ENCODE results near the gene NHS.

Gene NHS

DNA sequence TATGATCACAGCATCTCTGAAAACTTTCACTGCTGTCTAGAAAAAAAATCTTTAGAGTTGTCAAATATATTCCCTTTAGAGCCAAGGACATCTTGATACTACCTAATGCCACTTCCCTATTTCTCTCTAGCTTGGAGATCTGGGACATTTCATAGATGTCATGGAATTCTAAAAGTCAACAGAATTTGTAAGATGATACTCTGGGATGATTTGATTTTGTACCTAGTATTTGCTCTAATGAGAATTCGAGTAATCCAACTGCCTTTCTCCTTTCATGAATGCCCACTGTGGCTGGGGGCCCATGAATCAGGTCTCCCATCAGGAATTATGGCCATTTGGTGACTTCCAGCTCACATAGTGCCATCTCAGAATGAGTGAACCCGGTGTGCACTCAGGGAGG, 73.2 kb downstream of the NHS start:
- DNase-seq (ENCODE audit: low read depth) = no peak

DNA sequence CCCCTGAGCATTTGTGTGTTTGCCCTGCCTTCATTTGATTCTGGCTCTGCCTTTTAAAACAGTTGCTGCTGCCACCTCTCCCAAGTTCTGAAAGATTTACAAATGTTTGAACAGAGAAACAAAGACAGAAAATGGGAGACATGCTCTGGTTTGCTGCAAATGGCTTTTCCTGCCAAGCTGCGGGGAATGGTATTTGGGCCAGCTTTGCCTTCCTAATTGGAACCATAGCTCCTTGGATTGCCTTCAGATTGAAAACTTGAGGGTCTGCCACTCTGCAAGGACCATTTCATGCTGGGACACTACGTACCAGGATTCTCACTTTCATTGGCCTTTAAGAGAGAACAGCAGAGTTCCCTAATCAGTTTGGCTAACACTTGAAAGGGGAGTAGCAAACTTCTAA, 74.9 kb downstream of the NHS start:
- DNase-seq (ENCODE audit: low read depth) = no peak

DNA sequence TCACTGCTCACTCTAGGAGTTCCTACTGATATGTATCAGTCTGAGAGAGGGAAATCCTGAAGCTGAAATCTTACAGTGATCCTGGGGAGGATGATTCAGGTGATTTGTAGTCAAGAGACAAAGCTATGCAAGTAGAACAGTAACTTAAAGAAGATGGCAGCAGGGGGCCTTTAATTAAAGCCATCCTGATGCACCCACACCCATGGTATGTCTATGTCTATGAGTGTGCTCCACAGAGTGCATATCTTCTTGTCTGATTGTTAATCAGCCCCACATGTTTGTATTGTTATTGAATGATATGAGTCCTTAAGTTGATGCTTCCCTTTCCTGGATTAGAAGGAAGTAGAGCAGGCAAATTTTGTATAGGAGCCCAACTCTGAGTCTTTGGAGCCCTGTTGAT, 78.8 kb downstream of the NHS start:
- no peak for DNase-seq (ENCODE audit: low read depth)

DNA sequence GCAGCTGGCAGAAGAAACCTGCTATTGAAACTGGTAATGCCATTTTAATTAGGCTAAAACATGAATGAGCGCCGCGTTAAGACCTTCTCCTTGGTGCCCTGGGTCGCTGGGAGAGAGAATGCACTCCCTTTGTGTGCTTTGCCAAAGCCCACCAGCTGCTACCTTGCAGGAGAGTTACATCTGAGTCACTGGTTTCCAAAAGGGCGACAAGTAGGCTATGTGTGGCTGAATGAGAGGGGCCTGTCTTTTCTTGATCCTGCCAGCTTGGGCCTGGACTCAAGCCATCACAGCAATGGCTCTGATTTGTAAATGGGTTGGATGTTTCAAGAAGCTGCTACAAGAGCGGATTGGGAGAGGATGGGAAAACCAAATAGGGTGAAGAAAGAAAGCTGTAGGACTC, 81.5 kb downstream of the NHS start:
- no peak for DNase-seq (ENCODE audit: low read depth)

DNA sequence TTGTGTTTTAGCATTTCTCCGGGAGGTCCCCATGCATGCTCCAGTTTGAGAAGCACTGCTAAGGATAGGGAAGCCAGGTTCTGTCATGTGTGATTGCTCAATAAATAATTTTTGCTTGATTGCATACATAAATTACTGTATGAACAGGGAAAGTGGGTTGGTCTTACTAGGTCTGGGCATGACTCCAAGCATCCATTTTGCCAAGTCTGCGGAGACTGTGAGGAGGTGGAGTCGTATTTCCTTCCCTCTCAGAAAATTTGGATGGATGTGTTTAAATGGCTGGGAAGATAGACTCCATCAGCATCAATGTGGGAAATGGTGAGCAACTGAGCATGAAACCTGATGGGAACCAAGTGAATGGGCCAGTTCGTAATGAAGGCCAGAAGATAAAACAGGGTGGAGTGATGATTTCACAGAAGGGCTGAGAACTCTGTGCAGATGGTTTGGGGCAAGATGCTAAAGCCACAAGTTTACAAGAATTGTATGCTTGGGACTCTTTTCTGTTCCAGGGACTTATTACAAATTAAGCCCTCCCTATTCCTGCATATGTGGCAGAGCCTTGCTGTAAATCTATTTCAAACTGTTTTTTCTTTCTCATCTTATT, 84.1 kb downstream of the NHS start:
- DNase-seq (ENCODE audit: low read depth) = peak; percentile 79

DNA sequence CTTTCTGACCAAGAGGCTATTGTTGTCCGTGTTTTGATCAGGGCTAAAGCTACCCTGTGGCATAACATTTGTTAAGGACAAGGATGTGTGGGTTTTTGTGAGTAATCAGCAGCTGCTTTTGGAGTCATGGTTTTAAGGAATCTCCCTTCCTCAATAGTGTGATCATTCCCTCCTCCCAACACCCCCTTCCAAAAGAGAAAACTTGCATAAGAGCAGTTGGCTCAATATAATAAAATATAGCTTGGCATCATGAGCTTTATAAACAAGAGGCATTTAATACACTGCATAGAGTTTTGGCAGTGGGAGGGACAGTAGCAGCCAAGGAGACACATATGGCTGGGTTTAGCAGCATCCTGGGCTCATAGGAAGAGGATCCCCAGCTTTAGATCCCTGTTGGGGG, 84.7 kb downstream of the NHS start:
- peak; percentile 65 for DNase-seq (ENCODE audit: low read depth)

DNA sequence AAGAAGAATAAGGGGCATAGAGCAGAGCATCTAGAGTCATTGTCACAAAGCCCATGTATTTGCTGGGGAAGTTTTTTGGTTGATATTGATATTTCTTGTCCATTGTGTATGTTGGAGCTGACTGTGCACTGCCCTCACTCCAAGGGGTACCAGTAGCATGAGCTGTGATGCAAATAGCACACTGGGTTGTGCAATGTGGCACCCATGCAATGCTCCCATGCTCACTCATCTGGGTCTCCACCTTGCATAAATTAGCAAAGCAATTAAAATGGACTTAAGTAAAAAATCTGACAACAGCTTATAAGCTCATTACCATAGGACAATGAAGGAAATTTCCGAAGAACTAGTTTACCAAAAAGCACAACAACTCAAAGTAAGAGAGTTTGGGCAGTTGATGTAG, 87.9 kb downstream of the NHS start:
- DNase-seq (ENCODE audit: low read depth) = no peak

DNA sequence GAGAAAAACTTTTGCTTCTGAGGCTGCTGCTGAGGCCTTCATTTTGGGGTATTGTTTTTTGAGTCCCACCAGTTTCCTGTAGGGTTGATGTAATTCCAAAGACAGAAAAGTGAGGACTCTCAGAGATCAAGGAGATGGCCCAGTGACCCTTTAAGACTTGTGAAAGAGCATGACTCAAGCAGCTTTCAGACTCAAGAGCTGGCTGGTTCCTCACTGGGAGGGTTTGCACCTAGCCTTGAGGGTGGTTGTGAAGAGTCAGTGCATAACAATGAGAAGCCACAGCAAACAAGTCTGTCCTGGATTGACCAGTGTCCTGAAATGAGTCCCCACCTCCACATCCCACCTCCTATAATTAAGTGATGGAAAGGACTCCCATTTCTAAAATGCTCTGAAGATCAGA, 89.2 kb downstream of the NHS start:
- DNase-seq (ENCODE audit: low read depth) = no peak

DNA sequence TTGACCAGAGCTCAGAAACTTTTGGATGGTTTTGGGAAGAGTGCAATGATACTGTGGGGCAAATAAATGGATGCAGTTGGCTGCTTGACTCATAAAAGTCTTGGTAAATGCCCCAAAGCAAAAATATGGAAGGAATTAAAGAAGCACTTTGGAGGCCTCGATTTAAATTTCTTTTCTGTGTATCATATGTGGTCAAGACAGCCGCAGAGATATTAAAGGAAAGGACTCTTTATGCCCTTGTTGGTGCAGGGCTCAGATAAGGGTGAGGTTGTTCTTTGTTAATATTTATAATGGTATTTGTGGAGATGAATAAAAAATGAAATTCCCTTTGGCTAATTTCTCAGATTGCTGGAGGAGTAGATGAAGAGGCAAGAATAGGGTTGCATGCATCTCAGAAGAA, 90.2 kb downstream of the NHS start:
- DNase-seq (ENCODE audit: low read depth) = no peak

DNA sequence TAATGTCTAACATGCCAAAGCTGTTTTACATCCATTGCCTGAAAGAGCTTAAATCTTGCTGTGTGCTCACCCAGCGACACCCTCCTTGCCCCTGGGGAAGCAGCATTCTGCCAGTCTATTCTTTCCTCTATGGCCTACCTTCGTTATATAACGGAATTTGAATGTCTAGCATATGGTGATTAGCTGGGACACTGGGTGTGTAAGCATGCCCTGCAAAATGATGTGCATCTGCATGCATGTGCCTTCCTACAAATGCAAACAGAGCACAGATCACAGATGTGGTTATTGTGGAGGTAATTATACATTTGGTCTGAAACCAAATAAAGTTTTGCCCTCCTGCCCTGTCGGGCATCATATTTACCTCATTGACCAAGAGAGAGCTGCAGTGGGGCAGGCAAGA, 90.8 kb downstream of the NHS start:
- DNase-seq (ENCODE audit: low read depth) = no peak

DNA sequence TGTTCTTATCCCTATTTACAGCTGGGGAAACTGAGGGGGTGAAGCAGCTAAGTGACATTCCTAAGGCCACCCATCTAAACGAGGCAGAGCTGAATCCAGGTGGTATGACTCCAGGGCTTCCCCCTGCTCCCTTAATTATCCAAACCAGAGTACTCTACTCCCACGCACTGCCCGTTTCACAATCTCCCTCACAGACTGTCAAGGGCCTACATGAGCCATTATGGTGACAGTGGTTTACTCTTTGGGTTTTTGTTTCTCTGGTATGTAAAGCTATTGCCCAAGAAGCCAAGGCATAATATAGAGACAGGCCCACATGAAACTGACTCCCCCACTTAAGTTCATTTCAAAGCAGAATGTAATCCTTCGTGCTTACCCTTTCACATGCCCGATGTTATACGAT, 95.1 kb downstream of the NHS start:
- no peak for DNase-seq (ENCODE audit: low read depth)

DNA sequence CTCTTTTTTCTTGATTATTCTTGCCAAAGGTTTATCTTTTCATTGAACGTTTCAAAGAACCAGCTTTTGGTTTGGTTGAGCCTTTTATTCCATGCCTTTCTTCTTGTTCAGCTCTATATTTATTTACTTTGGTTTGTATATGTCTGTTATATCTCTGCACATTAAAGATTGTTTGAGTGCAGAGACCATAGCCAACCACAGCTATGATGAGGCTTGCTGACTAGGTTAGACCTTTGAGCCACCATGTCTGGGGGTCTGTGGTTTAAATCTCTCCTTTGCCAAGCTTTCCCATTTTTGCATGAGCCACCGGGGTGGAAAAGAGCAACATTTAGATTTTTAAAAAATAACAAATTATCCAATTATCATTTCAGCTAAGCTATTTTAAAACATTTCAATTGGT, 96.1 kb downstream of the NHS start:
- no peak for DNase-seq (ENCODE audit: low read depth)

DNA sequence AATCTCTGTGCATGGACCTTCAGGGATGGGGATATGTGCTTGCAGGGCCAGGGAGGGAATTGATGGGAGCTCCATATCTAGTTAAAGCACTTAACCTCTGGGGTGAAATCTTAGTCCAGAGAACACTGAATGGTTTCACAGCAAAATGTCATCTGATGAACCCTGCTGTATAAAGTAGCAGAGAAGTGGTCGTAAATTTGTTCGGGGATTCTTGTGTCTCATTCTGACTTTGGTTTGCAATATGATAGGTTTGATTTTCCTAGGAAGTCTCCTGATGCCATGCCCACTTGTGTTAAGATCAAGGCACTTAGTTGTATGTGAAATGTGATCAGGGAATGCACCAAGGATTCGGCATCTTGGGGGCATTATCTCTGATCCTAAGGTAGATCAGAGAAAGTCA, 96.9 kb downstream of the NHS start:
- DNase-seq (ENCODE audit: low read depth) = no peak

DNA sequence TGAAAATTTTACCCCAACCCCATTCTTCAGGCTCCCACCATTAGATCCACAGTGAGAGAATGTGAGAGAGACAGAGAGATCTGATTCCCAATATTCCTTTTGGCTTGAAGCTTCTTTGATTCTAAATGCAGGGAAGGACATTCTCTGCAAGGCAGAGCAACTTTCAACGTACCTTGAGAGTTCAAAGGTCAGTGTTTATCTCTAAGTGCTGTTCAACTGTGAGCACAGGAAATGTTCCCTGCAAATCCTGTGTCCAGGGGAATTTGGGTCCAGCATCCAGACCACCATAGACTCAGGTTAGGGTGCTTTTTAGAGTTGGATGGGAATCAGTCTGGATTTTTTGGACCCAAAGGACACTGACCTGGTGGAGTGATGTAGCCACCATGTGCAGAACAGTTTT, 97.4 kb downstream of the NHS start:
- DNase-seq (ENCODE audit: low read depth) = no peak

DNA sequence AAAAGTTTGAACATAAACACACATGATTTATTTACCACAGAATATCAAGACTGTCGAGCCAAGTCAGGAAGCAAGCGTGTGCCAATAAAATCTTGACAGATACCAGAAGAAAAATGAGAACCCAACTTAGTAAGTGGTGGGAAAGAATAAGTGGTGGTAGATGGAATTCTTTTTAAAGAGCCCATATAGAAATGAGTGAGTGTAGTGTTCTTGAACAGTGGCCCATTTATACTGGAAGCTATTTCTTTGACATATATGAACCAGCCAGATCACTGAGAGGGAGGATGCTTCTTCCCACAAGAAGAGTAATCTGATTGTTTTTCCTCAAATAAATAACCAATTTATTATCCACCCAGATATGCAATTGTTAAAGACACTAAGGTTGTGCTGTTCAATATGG, 98.0 kb downstream of the NHS start:
- DNase-seq (ENCODE audit: low read depth) = no peak

DNA sequence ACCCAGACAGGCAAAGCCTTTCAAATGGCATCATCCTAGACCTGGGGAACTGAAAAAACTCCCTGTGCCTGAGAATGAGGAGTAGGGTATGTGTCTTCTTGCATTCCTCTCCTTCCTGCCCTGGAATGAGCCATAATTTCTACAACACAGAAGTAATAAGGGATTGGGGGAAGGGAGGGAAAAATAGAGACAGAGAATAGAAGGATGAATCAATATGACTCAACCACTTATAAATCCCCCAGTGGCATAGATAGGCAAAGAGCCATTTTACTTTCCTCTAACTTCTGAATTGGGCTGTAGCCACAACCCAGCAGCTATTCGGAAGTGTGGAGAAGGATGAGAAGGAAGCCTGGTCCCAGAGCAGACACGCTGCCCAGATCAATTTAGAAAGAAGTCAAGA, 99.9 kb downstream of the NHS start:
- no peak for DNase-seq (ENCODE audit: low read depth)

DNA sequence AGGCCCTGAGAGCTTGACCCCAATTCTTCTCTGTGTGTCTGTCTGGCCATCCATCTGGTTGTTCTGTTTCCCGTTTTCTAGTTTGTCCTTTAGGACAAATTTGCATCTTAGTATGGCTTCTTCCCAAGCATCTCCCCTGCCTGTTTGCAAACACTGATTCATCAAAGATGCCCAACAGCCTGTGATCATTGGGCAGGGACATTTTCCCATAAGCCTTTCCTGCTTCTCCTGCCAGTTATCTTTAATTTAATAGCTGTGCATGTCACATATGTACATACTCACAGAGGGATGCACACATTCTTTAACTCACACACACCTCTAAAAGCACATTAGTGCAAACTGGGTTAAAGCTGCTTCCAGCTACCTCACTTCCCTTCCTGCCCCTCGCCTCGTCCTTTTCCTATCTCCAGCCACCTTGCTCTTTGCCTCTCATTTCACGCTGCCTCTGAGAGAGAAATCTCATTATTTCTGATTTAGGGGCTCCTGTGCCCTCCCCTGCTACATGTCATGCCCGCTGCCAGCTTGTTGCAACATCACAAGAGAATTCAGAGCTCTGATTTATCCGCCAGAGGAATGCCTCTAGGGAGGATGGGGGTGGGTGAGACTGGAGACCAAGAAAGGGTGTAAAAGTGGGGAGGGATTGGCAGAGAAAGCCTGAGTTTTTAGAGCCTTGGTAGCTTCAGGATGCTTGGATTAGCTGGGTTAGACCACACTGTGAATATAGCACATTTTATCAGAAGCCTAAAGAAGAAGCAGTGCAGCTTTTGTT, 100.6 kb downstream of the NHS start:
- DNase-seq (ENCODE audit: low read depth) = no peak

DNA sequence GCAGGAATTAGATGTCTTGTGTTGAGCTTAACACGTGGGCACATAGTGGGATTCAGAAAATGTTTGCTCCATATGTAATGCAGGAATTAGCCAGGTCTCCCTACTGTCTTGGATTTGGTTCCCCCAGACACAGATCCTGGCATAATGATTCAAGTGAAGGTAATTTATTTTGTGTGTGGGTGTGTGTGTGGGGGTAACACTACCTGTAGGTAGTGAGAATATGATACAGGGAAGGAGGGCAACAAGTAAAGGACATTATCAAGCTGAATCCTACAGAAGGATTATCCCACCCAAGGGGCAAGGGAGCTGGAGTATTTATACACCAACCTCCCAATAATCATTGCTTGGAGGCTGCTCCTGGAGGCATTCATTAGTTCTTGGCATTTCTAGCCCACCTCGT, 101.4 kb downstream of the NHS start:
- no peak for DNase-seq (ENCODE audit: low read depth)

DNA sequence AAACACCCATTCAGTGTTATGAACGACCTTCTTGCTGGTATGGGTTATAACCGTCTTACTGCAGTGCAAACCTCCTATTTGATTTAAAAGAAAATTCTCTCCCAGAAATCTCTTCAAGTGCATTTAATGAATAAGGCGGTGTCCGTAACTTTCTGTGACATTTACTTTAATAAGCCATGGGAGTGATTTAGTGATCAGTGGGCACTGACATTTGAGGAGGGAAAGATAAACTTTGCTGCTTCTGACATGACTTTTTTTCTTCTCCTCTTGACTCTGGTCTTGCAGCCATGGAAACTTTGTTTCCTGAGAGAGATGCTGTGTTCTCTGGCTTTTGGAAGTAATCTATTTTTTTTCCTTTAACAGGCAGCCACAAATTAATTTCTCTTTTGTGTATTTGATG, 106.1 kb downstream of the NHS start:
- no peak for DNase-seq (ENCODE audit: low read depth)

DNA sequence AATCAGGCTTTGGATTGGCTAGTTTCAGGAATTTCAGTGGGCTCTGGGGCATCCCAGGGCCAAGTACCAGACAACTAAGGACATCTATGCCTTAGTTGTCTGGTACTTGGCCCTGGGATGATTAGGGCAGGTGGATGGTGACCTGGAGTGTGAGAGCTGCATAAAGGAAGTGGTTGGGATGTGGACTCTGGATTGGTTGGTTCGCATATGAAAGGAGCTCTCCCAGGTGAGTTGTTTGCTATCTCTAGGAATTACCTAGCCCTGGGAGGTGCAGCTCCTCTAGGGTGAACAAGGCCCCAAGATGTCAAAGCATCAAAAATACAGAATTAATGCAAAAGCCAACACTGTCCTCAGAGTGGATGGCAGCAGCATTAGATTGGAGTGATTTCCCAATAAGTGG, 109.6 kb downstream of the NHS start:
- DNase-seq (ENCODE audit: low read depth) = no peak

DNA sequence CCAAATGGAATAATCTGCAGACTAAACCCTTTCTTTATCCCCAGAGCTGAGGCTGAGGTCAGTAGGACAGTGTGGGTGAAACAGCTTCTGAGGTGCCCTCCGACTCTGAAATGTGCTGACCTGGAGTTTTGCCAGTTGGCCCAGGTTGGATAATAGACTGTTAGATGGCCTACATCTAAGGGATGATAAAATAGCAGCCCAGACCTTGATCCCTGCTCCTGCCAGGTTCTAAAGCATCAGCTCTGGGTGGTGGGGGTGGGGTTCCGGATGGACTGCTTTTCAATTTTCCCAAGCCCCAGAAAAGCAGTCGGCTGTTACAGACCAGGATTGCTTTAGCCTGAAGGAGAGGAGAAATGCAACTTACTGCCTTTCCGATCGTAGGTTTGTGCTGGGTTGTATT, 110.4 kb downstream of the NHS start:
- DNase-seq (ENCODE audit: low read depth) = no peak

DNA sequence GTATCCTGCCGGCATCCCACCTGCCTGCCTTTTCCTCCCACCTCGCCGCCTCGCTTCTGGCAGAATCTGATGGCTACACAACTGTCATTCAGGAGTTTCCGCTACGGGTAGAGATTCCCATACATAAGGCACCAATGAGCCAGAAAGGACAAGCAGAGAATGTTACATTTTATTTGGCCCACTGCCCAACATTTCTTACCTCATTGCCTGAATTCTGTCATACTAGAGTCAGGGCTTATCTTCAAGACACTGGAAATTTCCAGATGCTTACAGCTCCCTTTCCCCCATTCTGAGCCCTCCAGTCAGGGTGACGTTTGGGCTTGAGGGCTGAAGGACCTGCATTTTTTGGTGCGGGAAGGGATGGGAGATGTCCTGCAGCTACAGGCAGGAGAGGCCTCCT, 113.0 kb downstream of the NHS start:
- no peak for DNase-seq (ENCODE audit: low read depth)

DNA sequence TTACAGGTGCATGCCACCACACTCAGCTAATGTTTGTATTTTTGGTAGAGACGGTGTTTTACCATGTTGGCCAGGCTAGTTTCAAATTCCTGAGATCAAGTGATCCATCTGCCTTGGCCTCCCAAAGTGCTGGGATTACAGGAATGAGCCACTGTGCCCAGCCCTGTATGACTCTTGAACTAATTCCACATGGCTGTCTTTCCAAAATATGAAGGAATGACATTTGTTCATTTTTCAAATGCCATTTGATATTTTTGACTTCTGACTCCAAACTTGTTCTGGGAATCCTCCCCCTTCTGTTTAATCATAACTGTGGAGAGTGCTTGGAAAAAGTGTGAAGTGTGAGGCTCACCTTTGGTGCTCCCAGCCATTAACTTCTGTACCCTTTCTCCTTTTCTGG, 119.2 kb downstream of the NHS start:
- no peak for DNase-seq (ENCODE audit: low read depth)

DNA sequence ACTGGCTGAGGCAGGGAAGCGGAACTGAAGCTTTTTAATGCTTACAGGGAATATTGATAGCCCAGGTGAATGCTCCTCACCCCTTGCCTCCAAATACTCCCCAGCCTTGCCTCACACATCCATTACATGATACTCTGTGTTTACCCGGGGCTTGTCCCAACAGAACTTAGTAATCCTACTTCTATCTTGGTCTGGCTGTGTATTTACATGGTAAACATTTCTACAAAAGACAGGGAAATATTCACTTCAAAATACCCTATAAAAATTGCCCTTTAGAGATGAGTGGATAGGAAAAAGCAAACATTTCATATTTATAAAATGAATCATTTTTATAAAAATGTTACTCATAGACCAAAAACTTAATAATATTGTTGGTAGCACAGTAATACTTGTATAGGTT, 120.1 kb downstream of the NHS start:
- no peak for DNase-seq (ENCODE audit: low read depth)
